NB4 (cell line): ENCODE data around the gene MRPL50.

Experiments used
- DNase-seq: peaks from one replicate; pipeline ENCODE4 v3.0.0; 2010; ENCODE audit warnings: low read depth
- H3K4me3 ChIP-seq: one replicate; pipeline ENCODE4 v1.5.1; 2011; ENCODE audit warnings: mild to moderate bottlenecking, low read depth, low read length, moderate library complexity
- MYC ChIP-seq: IDR thresholded peaks from 2 replicates; pipeline ENCODE4 v1.6.1; 2011; ENCODE audit warnings: low read depth, low read length
- POLR2A ChIP-seq: IDR thresholded peaks from 2 replicates; pipeline ENCODE4 v1.6.1; 2011; ENCODE audit warnings: mild to moderate bottlenecking; ENCODE audit not compliant: insufficient read length; ENCODE audit errors: extremely low read depth
- TF ChIP-seq, protein P1 (sequence below): IDR thresholded peaks from one replicate; pipeline ENCODE4 v1.5.1; 2012; ENCODE audit warnings: low read depth, low read length
- TF ChIP-seq, protein P2 (sequence below): IDR thresholded peaks from 2 replicates; pipeline ENCODE4 v1.6.1; 2011; ENCODE audit warnings: low read depth, low read length

MRPL50 gene

DNA sequence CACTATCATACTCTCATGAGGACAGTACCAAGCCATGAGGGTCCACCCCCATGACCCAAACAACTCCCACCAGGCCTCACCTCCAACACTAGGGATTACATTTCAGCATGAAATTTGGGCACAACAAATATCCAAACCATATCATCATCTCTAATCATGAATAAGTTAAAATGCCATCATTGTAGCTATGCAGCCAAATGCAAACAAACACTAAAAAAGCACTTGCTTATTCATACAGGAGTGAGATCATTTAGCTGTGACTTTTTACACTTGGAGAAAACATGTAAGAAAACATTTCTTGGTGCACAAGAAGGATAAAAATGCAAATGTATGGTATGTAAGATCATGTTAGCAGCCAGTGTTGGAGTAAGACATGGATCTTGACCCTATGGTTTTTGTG, 37.8 kb downstream of the MRPL50 start:
- TF ChIP-seq MYC (no peak), POLR2A (no peak)
- TF ChIP-seq, protein P1, sequence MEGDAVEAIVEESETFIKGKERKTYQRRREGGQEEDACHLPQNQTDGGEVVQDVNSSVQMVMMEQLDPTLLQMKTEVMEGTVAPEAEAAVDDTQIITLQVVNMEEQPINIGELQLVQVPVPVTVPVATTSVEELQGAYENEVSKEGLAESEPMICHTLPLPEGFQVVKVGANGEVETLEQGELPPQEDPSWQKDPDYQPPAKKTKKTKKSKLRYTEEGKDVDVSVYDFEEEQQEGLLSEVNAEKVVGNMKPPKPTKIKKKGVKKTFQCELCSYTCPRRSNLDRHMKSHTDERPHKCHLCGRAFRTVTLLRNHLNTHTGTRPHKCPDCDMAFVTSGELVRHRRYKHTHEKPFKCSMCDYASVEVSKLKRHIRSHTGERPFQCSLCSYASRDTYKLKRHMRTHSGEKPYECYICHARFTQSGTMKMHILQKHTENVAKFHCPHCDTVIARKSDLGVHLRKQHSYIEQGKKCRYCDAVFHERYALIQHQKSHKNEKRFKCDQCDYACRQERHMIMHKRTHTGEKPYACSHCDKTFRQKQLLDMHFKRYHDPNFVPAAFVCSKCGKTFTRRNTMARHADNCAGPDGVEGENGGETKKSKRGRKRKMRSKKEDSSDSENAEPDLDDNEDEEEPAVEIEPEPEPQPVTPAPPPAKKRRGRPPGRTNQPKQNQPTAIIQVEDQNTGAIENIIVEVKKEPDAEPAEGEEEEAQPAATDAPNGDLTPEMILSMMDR: no peak
- TF ChIP-seq, protein P2, sequence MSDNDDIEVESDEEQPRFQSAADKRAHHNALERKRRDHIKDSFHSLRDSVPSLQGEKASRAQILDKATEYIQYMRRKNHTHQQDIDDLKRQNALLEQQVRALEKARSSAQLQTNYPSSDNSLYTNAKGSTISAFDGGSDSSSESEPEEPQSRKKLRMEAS: no peak
- DNase-seq: no peak
- no peak overlapping the region for H3K4me3 ChIP-seq

DNA sequence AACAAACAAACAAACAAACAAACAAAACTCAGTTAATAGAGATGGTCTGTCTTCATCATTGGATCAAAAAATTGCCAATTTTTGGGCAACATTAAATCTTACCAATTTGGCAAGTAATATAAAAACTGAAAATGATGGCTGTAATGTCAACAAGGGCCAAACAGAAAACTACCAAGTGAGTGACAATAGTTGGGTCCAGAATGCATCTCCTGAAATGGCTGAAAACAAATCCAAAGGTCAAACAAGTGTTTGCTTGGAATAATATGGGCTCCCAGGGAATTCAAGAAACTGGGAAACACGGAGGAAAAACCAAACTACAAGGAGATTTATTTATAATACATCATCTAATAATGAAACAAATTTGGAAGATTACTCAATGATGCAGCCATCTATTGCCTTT, 38.7 kb downstream of the MRPL50 start:
- TF ChIP-seq, protein P2: no peak
- TF ChIP-seq MYC (no peak), POLR2A (no peak)
- TF ChIP-seq, protein P1: no peak
- H3K4me3 ChIP-seq: no peak overlapping the region
- no peak for DNase-seq

DNA sequence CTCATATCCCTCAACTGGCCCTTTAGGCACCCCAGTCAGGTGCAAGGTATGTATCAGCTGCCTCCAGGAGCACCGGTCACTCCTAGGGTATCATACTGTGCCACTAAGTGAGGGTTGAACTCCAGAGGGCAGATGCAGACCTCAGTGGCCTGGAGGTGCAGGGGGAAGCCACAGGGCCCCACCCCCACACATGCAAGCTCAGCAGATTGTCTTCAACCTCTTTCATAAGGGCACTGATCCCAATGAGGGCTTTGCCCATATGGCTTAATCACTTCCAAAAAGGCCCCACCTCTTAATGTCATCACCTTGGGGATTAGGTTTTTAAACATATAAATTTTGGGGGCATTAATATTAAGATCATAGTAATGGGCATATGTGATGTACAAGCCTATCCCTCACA, 41.8 kb downstream of the MRPL50 start:
- no peak for DNase-seq
- no peak overlapping the region for H3K4me3 ChIP-seq
- TF ChIP-seq, protein P2: no peak
- TF ChIP-seq MYC: no peak
- TF ChIP-seq POLR2A: no peak
- TF ChIP-seq, protein P1: no peak

DNA sequence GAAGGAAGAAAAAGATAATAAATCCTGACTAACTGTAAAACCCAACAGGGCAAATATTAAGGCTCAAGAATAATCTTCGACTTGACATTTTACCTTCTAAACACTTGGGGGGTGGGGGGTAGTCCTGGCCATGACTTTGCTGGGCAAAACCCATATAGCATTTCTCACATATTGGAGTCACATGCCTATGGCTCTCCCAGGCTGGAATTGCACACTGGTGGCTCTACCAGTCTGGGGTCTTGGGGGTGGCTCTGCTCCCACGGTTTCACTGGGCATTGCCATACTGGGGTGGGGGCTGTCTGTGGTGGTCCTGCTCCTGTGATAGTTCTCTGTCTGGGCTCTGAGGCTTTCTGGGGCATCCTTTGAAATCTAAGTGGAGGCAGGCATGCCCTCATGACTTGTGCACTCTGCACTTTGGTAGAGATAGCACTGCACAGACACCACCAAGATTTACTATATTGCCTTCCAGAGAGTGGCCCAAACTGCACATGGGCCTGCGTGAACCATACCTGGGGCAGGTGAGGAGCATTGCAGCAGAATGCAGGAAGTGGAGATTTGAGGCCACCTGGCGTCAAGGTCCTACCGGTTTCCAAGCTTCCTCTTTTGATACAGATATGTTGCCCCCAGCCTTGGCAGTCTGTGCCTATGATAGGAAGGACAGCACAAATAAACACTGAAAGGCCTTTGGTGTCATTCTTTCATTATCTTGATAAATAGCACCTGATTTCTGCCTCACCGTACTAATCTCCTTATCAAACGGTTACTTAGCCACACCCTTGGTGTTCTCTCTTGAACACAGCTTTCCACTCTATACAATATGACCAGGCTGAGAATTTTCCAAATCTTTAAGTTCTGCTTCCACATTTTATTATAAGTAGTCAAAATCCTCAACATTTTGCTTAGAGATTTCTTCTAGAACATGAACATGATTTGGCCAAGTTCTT, 43.4 kb downstream of the MRPL50 start:
- H3K4me3 ChIP-seq: no peak overlapping the region
- TF ChIP-seq POLR2A: no peak
- TF ChIP-seq, protein P1: no peak
- no peak for TF ChIP-seq MYC
- TF ChIP-seq, protein P2: no peak
- DNase-seq: no peak

DNA sequence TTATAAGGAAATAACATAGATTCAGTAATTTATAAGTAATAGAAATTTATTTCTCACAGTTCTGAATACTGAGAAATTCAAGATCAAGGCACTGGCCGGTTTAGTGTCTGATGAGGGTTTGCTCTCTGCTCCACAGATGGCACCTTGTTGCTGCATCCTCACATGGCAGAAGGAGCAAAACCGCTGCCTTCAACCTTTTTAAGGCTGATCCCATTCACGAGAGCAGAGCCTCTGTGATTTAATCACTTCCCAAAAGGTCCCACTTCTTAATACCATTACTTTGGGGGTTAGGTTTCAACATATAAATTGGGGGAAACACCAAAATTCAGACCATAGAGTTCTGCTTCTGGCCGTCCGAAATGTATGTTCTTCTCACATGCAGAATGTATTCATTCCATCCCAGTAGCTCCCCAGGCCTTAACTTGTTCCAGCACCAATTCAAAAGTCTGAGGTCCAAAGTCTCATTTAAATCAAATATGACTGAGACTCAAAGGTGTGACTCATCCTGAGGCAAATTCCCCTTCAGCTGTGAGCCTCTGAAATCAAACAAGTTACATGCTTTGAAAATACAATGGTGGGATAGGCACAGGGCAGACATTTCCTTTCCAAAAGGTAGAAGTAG, 44.2 kb downstream of the MRPL50 start:
- DNase-seq: no peak
- TF ChIP-seq, protein P2: no peak
- TF ChIP-seq, protein P1: no peak
- no peak for TF ChIP-seq POLR2A
- TF ChIP-seq MYC: no peak
- no peak overlapping the region for H3K4me3 ChIP-seq
